Measurements from ENCODE around the gene CRPPA.
A peak's percentile ranks its signal among the peaks of the same experiment; 100 is the strongest.
"Not testable (repeated sequence)": the region's sequence is repeated elsewhere in the genome, so short reads cannot be mapped to it uniquely, and the experiment has no call there.

The CRPPA gene

GRCh38 chr7:16421333-16422102, at the start of gene CRPPA:
Gene CRPPA, minus strand, starts transcription at chr7:16421538. Its CDS starts 216 bp downstream, at chr7:16421322.
- DNase-seq: peak in 11 of 14 donors; percentile 21 to 83 (median 59)

- DNase-seq: no peak
These were observed 44.4 kb upstream of the CRPPA start, which contains the start of gene SOSTDC1 for GRCh38 chr7:16465469-16466361. Gene SOSTDC1, minus strand, starts transcription at chr7:16465738. Its CDS starts 70 bp downstream, at chr7:16465668.

- DNase-seq: no peak
These were observed 42.8 kb upstream of the CRPPA start for GRCh38 chr7:16463949-16464715.

- no peak for DNase-seq
These were observed 42.2 kb upstream of the CRPPA start for GRCh38 chr7:16463520-16463919.

GRCh38 chr7:16462431-16462889, 41.1 kb upstream of the CRPPA start:
- no peak for DNase-seq

GRCh38 chr7:16460789-16461493, 39.6 kb upstream of the CRPPA start:
- DNase-seq: no peak

- not testable (repeated sequence) for DNase-seq
These were observed 35.0 kb upstream of the CRPPA start for GRCh38 chr7:16456303-16456702.

- no peak for DNase-seq
These were observed 34.3 kb upstream of the CRPPA start for GRCh38 chr7:16455591-16455990.

- DNase-seq: no peak
These were observed 29.0 kb upstream of the CRPPA start for GRCh38 chr7:16450366-16450765.

- DNase-seq: no peak
These were observed 26.5 kb upstream of the CRPPA start for GRCh38 chr7:16447876-16448275.

- DNase-seq: no peak
These were observed 25.2 kb upstream of the CRPPA start for GRCh38 chr7:16446508-16446907.

- not testable (repeated sequence) for DNase-seq
These were observed 22.5 kb upstream of the CRPPA start for GRCh38 chr7:16443871-16444270.

- no peak for DNase-seq
These were observed 17.6 kb upstream of the CRPPA start for GRCh38 chr7:16438988-16439387.

- no peak for DNase-seq
These were observed 15.0 kb upstream of the CRPPA start for GRCh38 chr7:16436306-16436705.

- DNase-seq: no peak
These were observed 12.3 kb upstream of the CRPPA start for GRCh38 chr7:16433568-16434122.

- DNase-seq: no peak
These were observed 11.0 kb upstream of the CRPPA start for GRCh38 chr7:16432425-16432731.

- peak in 2 of 14 donors; percentile 10 to 50 for DNase-seq
These were observed 10.5 kb upstream of the CRPPA start for GRCh38 chr7:16431646-16432424.

- DNase-seq: no peak
These were observed 8.8 kb upstream of the CRPPA start for GRCh38 chr7:16430133-16430532.

- no peak for DNase-seq
These were observed 7.3 kb upstream of the CRPPA start for GRCh38 chr7:16428672-16429071.

GRCh38 chr7:16428182-16428581, 6.8 kb upstream of the CRPPA start:
- DNase-seq: no peak

- DNase-seq: no peak
These were observed 2.4 kb upstream of the CRPPA start for GRCh38 chr7:16423761-16424160.

Data from C1 segment of cervical spinal cord (tissue), 14 donors.